Measurements from ENCODE around the gene OLFM4.

GRCh38 chr13:53058065-53058679 is 29.6 kb downstream of the OLFM4 start:
- TF ChIP-seq CTCF (optimal IDR thresholded peaks at IDR 0.05 in 1 of 3, IDR thresholded peaks at IDR 0.05 in 1 of 3, conservative IDR thresholded peaks at IDR 0.05 in 1 of 3; ENCODE audit: extremely low read depth in 1 of 3, insufficient read depth in 2 of 3, low read length in 3 of 3) (no peak), EZH2 (IDR thresholded peaks at IDR 0.05; ENCODE audit: low read length) (no peak)
